AG20443 (cell line): ENCODE data around the gene FAM217A.

Experiments
- DNase-seq: peaks from one replicate; pipeline ENCODE4 v3.0.0; 2012; ENCODE audit warnings: low spot score, mixed read lengths

FAM217A gene

DNA sequence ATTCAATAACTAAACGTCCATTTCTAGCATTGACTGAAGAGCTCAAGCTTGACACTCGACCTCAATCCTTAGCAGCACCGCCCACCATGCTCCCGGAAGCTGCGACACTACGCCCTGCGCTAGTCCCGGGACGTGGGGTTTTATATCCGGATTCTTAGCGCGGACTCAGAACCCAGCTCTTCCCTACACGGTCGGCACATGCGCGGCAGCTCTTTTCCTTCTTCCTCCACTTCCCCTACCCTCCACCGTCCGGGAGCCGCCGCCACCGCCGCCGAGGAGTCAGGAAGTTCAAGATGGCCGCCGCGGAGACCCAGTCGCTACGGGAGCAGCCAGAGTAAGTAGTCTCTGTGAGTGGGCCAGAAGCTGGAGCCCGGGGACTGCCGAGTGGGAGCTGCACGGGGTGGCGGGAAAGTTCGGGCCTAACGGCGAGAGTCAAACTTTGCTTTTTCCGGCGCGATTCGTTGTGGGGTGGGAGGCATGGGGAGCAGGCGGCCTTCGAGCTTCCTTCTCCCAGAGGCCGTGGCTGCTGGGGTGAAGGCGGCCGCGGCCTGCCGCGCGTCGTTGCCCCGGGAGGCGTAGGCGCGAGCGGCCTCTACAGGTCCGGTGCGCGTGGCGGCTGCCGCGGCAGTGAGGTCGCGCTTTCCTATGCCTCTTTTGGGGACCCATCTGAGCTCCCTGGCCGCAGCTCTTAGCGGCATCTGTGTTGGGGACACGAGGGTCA lies 57.6 kb downstream of the FAM217A start:
- DNase-seq, result peak; percentile 95

DNA sequence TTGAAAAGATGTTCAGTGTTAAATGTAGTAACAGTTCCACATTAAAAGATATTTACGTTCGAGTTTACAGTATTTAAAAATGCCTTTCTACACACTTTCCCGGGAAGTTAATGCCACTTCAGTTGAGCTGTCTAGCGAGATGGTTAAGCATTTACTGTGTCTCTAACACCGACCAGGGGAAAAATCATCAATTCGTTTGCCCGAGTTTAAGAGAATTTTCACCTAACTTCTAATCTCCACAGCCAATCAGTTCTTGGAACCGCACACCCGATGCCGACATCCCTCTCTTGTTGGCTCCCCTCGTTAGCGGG lies 58.2 kb downstream of the FAM217A start:
- DNase-seq, result no peak

DNA sequence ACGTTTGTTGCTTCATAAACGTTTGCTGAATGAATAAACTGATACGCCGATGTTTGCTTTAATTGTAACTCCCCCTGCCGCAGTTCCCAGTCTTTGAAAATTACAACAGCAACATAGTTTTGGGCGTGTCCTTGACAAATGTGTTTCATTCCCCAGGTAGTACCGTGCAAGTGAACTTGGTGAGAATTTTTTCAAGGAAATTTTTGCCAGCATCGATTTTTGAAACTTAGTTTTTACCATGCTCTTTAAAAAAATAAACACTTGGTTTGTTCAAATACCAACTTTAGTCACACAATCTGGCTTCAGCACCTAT lies 60.1 kb downstream of the FAM217A start:
- no peak for DNase-seq
